ENCODE measurements around the gene TOR1B.

GRCh38 chr9:129838707-129839259, 35.8 kb downstream of the TOR1B start:
- TF ChIP-seq CTCF (IDR thresholded peaks at IDR 0.05) (no peak), STAT6 (CRISPR knock-in tag; conservative IDR thresholded peaks at IDR 0.05; ENCODE audit: low read depth) (no peak), NR2C2 (CRISPR knock-in tag; IDR thresholded peaks at IDR 0.05) (no peak), NR3C1 (CRISPR knock-in tag; conservative IDR thresholded peaks at IDR 0.05; ENCODE audit: low read depth) (no peak), ZNF416 (CRISPR knock-in tag; IDR thresholded peaks at IDR 0.05) (no peak), ATF3 (CRISPR knock-in tag; conservative IDR thresholded peaks at IDR 0.05) (no peak), ZNF423 (CRISPR knock-in tag; IDR thresholded peaks at IDR 0.05) (no peak), E2F1 (CRISPR knock-in tag; IDR thresholded peaks at IDR 0.05) (no peak), ATF2 (CRISPR knock-in tag; IDR thresholded peaks at IDR 0.05; ENCODE audit: borderline replicate concordance, low read depth) (no peak), FOXK1 (CRISPR knock-in tag; IDR thresholded peaks at IDR 0.05) (no peak), ZNF512 (CRISPR knock-in tag; IDR thresholded peaks at IDR 0.05; ENCODE audit: borderline replicate concordance) (no peak)
